BJ (cell line): ENCODE data around the gene PRRT1. TPM values are rescaled to one million over a fixed set of nuclear protein-coding genes. Genes with fewer than 3 reads are reported as not detected.
"Not testable (repeated sequence)": the region's sequence is repeated elsewhere in the genome, so short reads cannot be mapped to it uniquely, and the experiment has no call there.

Experiments
- CTCF ChIA-PET: fragments of 350-600 bp; formaldehyde crosslinking; extraction: SDS; loops from one replicate; lab custom pipeline; 2021; ENCODE audit warnings: antibody characterized with exemption, inconsistent platforms; lab: Yijun Ruan, JAX
- POLR2A ChIA-PET: fragments of 300-600 bp; sonication (Branson Sonifier 250); formaldehyde crosslinking; extraction: SDS; loops from one replicate; lab custom pipeline; 2021; ENCODE audit warnings: antibody characterized with exemption; lab: Charles Lee
- DNase-seq: peaks from one replicate; pipeline ENCODE4 v3.0.0-alpha.2; 2011; ENCODE audit warnings: low read depth
- H3K27me3 ChIP-seq: 2 replicates; pipeline ENCODE4 v1.6.0; 2011; ENCODE audit warnings: low read length; ENCODE audit not compliant: control insufficient read depth, insufficient read depth
- H3K36me3 ChIP-seq: 2 replicates; pipeline ENCODE4 v1.5.1; 2011; ENCODE audit warnings: low read length; ENCODE audit not compliant: control insufficient read depth, insufficient read depth
- H3K4me3 ChIP-seq: 2 replicates; pipeline ENCODE4 v1.5.1; 2011; ENCODE audit warnings: low read depth, mild to moderate bottlenecking, control low read depth, low read length
- polyA plus RNA-seq: library from polyadenylated mRNA; depleted of rRNA; stranded (reverse); fragments of >200 nt; gene quantifications from 2 replicates; pipeline ENCODE4 v1.2.3, GENCODE V29; 2011
- TF ChIP-seq, protein P1 (sequence below): IDR thresholded peaks from 2 replicates; pipeline ENCODE4 v1.5.1; 2011; ENCODE audit warnings: low read depth, mild to moderate bottlenecking, control low read depth, inconsistent platforms, low read length, moderate library complexity; ENCODE audit not compliant: insufficient read depth

Gene PRRT1
- polyA plus RNA-seq, 1 experiment: 0.78 TPM

DNA sequence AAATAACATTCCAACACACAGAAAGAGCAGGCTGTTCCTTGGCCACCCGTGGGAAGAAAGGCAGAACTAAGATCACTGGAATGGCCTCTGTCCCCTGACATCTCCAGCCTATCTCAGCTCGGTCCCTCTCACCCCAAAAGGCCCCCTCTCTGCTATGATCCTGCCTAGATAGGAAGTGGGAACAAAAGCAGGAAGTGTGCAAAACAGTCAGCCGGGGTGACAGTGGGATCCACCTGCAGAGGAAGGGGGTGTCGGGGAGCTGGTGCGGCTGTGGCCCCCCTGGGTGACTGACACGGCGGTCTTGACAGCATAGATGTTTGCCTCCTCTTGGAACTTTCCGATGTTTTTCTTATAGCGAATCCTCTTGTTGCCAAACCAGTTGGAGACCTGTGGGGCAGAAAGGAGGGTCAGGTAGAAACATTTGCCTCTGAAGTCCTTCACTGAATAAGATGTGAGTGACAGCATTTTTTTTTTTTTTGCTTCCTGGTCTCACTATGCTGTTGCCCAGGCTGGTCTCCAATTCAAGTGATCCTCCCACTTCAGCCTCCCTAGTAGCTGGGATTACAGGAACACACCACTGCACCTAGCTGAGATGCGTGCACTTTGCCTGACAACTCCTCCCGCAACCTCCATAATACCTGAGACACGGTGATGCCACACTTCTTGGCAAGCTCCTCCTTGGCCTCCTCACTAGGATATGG is 35.4 kb upstream of the PRRT1 start:
- ChIA-PET POLR2A (no interaction called here), CTCF (no interaction called here)

DNA sequence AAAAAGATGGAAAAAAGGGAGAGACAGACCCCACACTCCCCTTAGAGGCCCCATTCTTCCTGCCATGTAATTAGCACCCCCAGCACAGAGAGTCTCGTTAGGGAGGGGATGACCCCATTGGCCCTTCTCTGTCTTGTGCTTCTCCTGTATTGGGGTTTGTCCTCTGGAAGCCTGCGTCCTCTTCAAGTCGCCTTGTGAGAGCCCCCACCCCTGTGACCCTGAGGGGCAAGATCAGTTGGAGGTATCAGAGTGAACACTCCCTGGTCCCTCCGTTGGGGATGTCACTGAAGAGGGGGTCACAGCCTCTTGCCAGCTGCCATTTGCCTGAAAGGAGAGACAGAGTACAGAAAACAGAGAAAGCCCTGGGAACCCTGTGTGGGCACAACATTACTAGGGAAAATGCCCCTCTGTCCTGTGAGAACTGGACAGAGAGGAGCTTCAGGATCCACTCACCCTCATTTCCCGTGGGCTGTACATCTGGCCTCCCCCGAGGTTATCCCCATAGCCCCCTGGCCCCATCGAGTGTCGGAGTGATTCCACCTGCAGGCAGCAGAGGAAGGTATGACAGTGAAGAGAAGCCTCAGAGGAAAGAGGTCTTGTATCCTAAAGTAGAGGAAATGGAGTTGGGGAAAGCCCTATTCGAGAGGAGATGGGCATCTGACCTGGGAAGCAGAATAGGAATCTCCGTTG is 34.6 kb upstream of the PRRT1 start:
- CTCF ChIA-PET, POLR2A ChIA-PET, H3K27me3 ChIP-seq, DNase-seq, H3K4me3 ChIP-seq: not testable (repeated sequence)
- H3K36me3 ChIP-seq: peaks cover 11% of the 10 kb centered on the region

More for the DNA sequence above, 35.4 kb upstream of the PRRT1 start:
- DNase-seq: no peak
- Histone ChIP-seq H3K4me3 (no peak overlapping the region), H3K36me3 (peaks cover 10% of the 10 kb centered on the region), H3K27me3 (no peaks in the 10 kb centered on the region)
- TF ChIP-seq, protein P1, sequence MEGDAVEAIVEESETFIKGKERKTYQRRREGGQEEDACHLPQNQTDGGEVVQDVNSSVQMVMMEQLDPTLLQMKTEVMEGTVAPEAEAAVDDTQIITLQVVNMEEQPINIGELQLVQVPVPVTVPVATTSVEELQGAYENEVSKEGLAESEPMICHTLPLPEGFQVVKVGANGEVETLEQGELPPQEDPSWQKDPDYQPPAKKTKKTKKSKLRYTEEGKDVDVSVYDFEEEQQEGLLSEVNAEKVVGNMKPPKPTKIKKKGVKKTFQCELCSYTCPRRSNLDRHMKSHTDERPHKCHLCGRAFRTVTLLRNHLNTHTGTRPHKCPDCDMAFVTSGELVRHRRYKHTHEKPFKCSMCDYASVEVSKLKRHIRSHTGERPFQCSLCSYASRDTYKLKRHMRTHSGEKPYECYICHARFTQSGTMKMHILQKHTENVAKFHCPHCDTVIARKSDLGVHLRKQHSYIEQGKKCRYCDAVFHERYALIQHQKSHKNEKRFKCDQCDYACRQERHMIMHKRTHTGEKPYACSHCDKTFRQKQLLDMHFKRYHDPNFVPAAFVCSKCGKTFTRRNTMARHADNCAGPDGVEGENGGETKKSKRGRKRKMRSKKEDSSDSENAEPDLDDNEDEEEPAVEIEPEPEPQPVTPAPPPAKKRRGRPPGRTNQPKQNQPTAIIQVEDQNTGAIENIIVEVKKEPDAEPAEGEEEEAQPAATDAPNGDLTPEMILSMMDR: no peak

DNA sequence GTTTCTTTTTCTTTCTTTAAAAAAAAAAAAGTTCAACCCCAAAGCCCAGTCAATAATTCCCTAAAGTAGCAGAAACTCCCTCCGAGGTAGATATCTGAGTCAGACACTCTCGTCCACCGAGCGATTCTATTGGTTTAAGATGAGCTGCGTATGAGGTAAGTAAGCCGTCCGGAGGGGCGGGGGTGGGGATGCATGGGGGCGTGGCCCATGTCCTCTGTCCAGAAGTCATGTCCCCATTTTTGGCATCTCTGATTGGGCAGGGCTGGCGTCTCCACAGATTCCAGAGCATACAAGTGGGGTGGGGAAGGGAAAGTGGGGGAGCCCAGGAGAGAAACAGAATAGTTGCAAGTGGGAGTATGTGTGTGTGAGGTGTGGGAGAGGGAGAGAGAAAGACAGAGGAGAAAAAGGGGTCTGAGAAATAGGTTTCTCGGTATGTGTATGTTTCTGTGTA is 34.0 kb upstream of the PRRT1 start:
- H3K27me3 ChIP-seq, H3K4me3 ChIP-seq, CTCF ChIA-PET, POLR2A ChIA-PET: not testable (repeated sequence)
- DNase-seq: peak; percentile 62
- H3K36me3 ChIP-seq: peaks cover 16% of the 10 kb centered on the region

DNA sequence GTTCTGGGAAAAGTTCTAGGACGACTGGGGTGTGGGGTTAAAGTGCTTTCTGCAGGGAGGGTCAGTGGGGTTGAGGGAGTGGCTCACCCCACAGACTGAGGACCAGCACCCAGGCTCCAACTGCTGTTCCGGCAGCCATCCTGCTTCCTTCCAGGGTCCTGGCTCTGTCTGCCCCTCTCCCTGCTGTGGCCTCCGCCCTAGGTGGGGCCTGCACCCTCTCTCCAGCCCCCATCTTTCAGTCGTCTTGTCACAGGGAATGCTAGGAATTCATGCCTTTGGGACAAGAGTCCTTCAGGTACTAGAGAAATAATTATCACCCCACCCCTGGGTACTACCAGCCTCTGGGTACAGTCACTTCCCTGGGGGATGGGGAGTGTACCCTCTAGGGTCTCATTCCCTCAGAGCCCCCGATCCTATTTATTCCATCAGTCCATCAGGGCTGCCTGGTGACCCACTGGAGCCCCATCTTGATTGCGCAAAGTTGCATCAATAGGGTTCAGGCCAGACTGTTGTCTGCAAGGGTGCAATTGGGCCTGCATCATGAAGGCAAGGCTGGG is 32.4 kb upstream of the PRRT1 start, which contains the start of gene AGER:
Gene AGER, minus strand, starts transcription at position 170 of the 557 bp plus-strand sequence. Its CDS starts 31 bp downstream, at position 139.
- H3K27me3 ChIP-seq: no peaks in the 10 kb centered on the region
- POLR2A ChIA-PET: no interaction called here
- CTCF ChIA-PET: no interaction called here
- DNase-seq: no peak
- TF ChIP-seq, protein P1: no peak
- H3K4me3 ChIP-seq: no peak within 1 kb of the TSS
- peaks cover 18% of the 10 kb centered on the region for H3K36me3 ChIP-seq

DNA sequence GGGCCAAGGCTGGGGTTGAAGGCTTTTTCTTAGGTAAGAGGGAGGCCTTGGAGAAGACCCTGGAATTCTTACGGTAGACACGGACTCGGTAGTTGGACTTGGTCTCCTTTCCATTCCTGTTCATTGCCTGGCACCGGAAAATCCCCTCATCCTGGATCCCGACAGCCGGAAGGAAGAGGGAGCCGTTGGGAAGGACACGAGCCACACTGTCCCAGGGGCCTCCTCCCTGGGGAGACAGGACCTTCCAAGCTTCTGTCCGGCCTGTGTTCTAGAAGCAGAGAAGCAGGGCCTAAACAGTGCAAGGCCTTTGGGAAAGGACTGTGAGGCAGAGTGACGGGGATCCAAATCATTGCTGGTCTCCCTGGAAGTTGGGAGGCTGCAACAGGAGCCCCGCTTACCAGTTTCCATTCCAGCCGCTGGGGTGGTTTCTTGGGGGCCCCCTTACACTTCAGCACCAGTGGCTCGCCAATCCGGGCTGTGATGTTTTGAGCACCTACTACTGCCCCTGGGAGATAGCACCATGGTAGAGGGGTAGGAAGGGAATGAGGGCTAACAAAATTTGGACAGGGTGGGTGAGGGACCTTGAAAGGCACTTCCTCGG is 31.8 kb upstream of the PRRT1 start:
- Histone ChIP-seq H3K4me3 (no peak overlapping the region), H3K36me3 (peaks cover 18% of the 10 kb centered on the region), H3K27me3 (no peaks in the 10 kb centered on the region)
- TF ChIP-seq, protein P1: no peak
- DNase-seq: no peak
- ChIA-PET CTCF (no interaction called here), POLR2A (no interaction called here)

DNA sequence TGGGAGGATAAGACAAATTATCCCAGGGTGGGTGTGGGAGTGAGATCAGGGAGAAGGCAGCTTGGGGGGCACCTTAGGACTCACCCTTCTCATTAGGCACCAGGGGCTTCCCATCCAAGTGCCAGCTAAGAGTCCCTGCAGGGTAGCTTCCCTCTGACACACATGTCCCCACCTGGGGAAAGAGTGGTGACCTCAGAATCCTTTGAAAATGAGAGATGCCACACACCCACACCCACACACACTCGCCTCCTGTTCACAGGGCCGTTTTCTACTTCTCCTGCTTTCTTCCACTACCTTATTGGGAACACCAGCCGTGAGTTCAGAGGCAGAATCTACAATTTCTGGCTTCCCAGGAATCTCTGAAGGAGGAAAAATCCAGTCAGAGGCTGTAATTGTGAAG is 31.3 kb upstream of the PRRT1 start:
- Histone ChIP-seq H3K36me3 (peaks cover 18% of the 10 kb centered on the region), H3K4me3 (no peak overlapping the region), H3K27me3 (no peaks in the 10 kb centered on the region)
- POLR2A ChIA-PET: no interaction called here
- no peak for DNase-seq
- CTCF ChIA-PET: no interaction called here
- TF ChIP-seq, protein P1: no peak
